H9 (cell line): ENCODE results near the gene VPS13A. TPM values are rescaled to one million over a fixed set of nuclear protein-coding genes. Genes with fewer than 3 reads are reported as not detected.

Experiments used
- DNase-seq: peaks from one replicate; pipeline ENCODE4 v3.0.0-alpha.2; 2017
- H2AFZ ChIP-seq: one replicate; pipeline ENCODE4 v1.6.1; 2013; ENCODE audit warnings: mild to moderate bottlenecking, low read length, control low read depth, moderate library complexity
- H2AK5ac ChIP-seq: 2 replicates; pipeline ENCODE4 v1.6.1; 2013; ENCODE audit warnings: low read length, control low read depth, mixed read lengths; ENCODE audit not compliant: insufficient read length
- H2BK120ac ChIP-seq: one replicate; pipeline ENCODE4 v1.6.1; 2013; ENCODE audit warnings: low read depth, mild to moderate bottlenecking, low read length, control low read depth, inconsistent platforms; ENCODE audit not compliant: poor library complexity, severe bottlenecking
- H2BK12ac ChIP-seq: 2 replicates; pipeline ENCODE4 v1.6.1; 2013; ENCODE audit warnings: low read length, control low read depth, mixed read lengths, low read depth; ENCODE audit not compliant: insufficient read length
- H2BK15ac ChIP-seq: 2 replicates; pipeline ENCODE4 v1.6.1; 2013; ENCODE audit warnings: low read depth, low read length, control low read depth
- H2BK20ac ChIP-seq: one replicate; pipeline ENCODE4 v1.6.1; 2013; ENCODE audit warnings: low read depth, mild to moderate bottlenecking, low read length, control low read depth, inconsistent platforms; ENCODE audit not compliant: poor library complexity, severe bottlenecking
- H2BK5ac ChIP-seq: 2 replicates; pipeline ENCODE4 v1.6.1; 2013; ENCODE audit warnings: low read length, control low read depth, mixed read lengths; ENCODE audit not compliant: insufficient read length
- H3K14ac ChIP-seq: 2 replicates; pipeline ENCODE4 v1.6.1; 2013; ENCODE audit warnings: low read length, control low read depth; ENCODE audit not compliant: insufficient read depth
- H3K18ac ChIP-seq: 2 replicates; pipeline ENCODE4 v1.6.1; 2013; ENCODE audit warnings: low read depth, mild to moderate bottlenecking, mixed read lengths, low read length, control low read depth; ENCODE audit not compliant: insufficient read length
- H3K23ac ChIP-seq: 2 replicates; pipeline ENCODE4 v1.6.1; 2013; ENCODE audit warnings: low read length, control low read depth, mixed read lengths, low read depth; ENCODE audit not compliant: insufficient read length
- H3K23me2 ChIP-seq: 2 replicates; pipeline ENCODE4 v1.6.1; 2013; ENCODE audit warnings: low read depth, mild to moderate bottlenecking, mixed read lengths, low read length, control low read depth; ENCODE audit not compliant: insufficient read length, poor library complexity, severe bottlenecking
- H3K27ac ChIP-seq: 2 replicates; pipeline ENCODE4 v1.5.1; 2013; ENCODE audit warnings: low read length, control low read depth, mixed read lengths, low read depth; ENCODE audit not compliant: insufficient read length
- H3K27me3 ChIP-seq: 2 replicates; pipeline ENCODE4 v1.6.1; 2013; ENCODE audit warnings: low read length, control low read depth, inconsistent platforms; ENCODE audit not compliant: insufficient read depth
- H3K4ac ChIP-seq: 2 replicates; pipeline ENCODE4 v1.6.1; 2013; ENCODE audit warnings: low read depth, mild to moderate bottlenecking, control low read depth, inconsistent platforms, low read length, moderate library complexity
- H3K4me1 ChIP-seq: 2 replicates; pipeline ENCODE4 v1.6.1; 2013; ENCODE audit warnings: low read length, control low read depth, inconsistent platforms; ENCODE audit not compliant: insufficient read depth
- H3K4me2 ChIP-seq: 2 replicates; pipeline ENCODE4 v1.6.1; 2013; ENCODE audit warnings: low read length, control low read depth, mixed read lengths; ENCODE audit not compliant: insufficient read length, insufficient read depth
- H3K56ac ChIP-seq: 2 replicates; pipeline ENCODE4 v1.6.1; 2013; ENCODE audit warnings: low read depth, mild to moderate bottlenecking, mixed read lengths, low read length, control low read depth; ENCODE audit not compliant: insufficient read length
- H3K79me1 ChIP-seq: 2 replicates; pipeline ENCODE4 v1.6.1; 2013; ENCODE audit warnings: low read depth, mild to moderate bottlenecking, moderate library complexity, low read length, control low read depth, inconsistent platforms; ENCODE audit not compliant: insufficient read depth, poor library complexity, severe bottlenecking
- H3K79me2 ChIP-seq: 2 replicates; pipeline ENCODE4 v1.6.1; 2013; ENCODE audit warnings: low read length, control low read depth, inconsistent platforms; ENCODE audit not compliant: insufficient read depth
- H3K9ac ChIP-seq: 2 replicates; pipeline ENCODE4 v1.6.1; 2013; ENCODE audit warnings: low read length, control low read depth, mixed read lengths; ENCODE audit not compliant: insufficient read length; ENCODE audit errors: extremely low read depth
- H3K9me3 ChIP-seq: one replicate; pipeline ENCODE4 v1.6.1; 2013; ENCODE audit warnings: low read depth, low read length, inconsistent platforms; ENCODE audit not compliant: control insufficient read depth
- H3T11ph ChIP-seq: one replicate; pipeline ENCODE4 v1.6.1; 2013; ENCODE audit warnings: mild to moderate bottlenecking, low read length, control low read depth, inconsistent platforms
- H4K20me1 ChIP-seq: one replicate; pipeline ENCODE4 v1.6.1; 2013; ENCODE audit not compliant: control insufficient read depth, insufficient read length, insufficient read depth
- H4K5ac ChIP-seq: 2 replicates; pipeline ENCODE4 v1.6.1; 2013; ENCODE audit warnings: low read depth, mild to moderate bottlenecking, mixed read lengths, low read length, control low read depth; ENCODE audit not compliant: insufficient read length
- H4K8ac ChIP-seq: replicated peaks from 2 replicates; pipeline ENCODE4 v1.6.1; 2013; ENCODE audit warnings: low read length, control low read depth, mixed read lengths, low read depth; ENCODE audit not compliant: insufficient read length
- H4K91ac ChIP-seq: 2 replicates; pipeline ENCODE4 v1.6.1; 2013; ENCODE audit warnings: low read depth, mild to moderate bottlenecking, moderate library complexity, mixed read lengths, low read length, control low read depth; ENCODE audit not compliant: insufficient read length
- H3K27ac Mint-ChIP-seq, 3 experiments: 2 replicates in 2 of 3; 3 replicates in 1 of 3; pipeline ENCODE4 v1.8.0; 2020 to 2021; ENCODE audit warnings: mixed read lengths in 3 of 3, mild to moderate bottlenecking in 1 of 3, moderate library complexity in 1 of 3
- H3K27me3 Mint-ChIP-seq: 2 replicates; pipeline ENCODE4 v1.8.0; 2021; ENCODE audit warnings: low read depth, mild to moderate bottlenecking, moderate library complexity, mixed read lengths
- H3K36me3 Mint-ChIP-seq, 3 experiments: 2 replicates in 2 of 3; 3 replicates in 1 of 3; pipeline ENCODE4 v1.8.0; 2020 to 2021; ENCODE audit warnings: low read depth in 3 of 3, mixed read lengths in 3 of 3; ENCODE audit not compliant: insufficient read depth in 1 of 3
- H3K4me1 Mint-ChIP-seq, 2 experiments: 2 replicates each; pipeline ENCODE4 v1.8.0; 2020; ENCODE audit warnings: mixed read lengths in 2 of 2
- H3K4me3 Mint-ChIP-seq, 2 experiments: 2 replicates in 1 of 2; 3 replicates in 1 of 2; pipeline ENCODE4 v1.8.0; 2020 to 2021; ENCODE audit warnings: mild to moderate bottlenecking in 2 of 2, mixed read lengths in 2 of 2, moderate library complexity in 1 of 2
- H3K9me3 Mint-ChIP-seq, 2 experiments: 2 replicates in 1 of 2; 3 replicates in 1 of 2; pipeline ENCODE4 v1.8.0; 2020; ENCODE audit warnings: mild to moderate bottlenecking in 2 of 2, mixed read lengths in 2 of 2, moderate library complexity in 1 of 2
- CTCF ChIP-seq: fragments of 200-600 bp; sonication (generic); conservative IDR thresholded peaks from 3 replicates; pipeline ENCODE4 v1.8.0; 2021; ENCODE audit warnings: antibody characterized with exemption, mild to moderate bottlenecking
- WGBS: extraction: QIAGEN DNeasy Blood & Tissue Kit; methylation state at CpG from one replicate; pipeline ENCODE4 v1.1.7; 2013; ENCODE audit warnings: missing lambda C conversion rate, low lambda C conversion rate, mixed read lengths; ENCODE audit not compliant: insufficient read length; ENCODE audit errors: extremely low coverage; 5-methylcytosine and 5-hydroxymethylcytosine counted together
- total RNA-seq: library from RNA; stranded (reverse); gene quantifications from 2 replicates; pipeline ENCODE4 v1.2.1, GENCODE V29; 2021

VPS13A gene
- total RNA-seq, 1 experiment from 2014 or later: 34.0 TPM

- no peak overlapping the region for H3K18ac ChIP-seq
- no peak for DNase-seq
- H3K9me3 Mint-ChIP-seq: no peaks in the 10 kb centered on the region
- no peak overlapping the region for H4K5ac ChIP-seq
- H2BK15ac ChIP-seq: no peak overlapping the region
- no peak overlapping the region for H3K4me2 ChIP-seq
- H3K36me3 Mint-ChIP-seq: peaks cover 2 to 19% (median 17%) of the 10 kb centered on the region in 3 experiments; a peak in 5 of 7 replicates
- peak overlapping the region in 2 of 3 experiments; percentile 21 to 92; a peak in 4 of 7 replicates for H3K27ac Mint-ChIP-seq
- no peak overlapping the region for H2BK12ac ChIP-seq
- no peak overlapping the region for H3K23ac ChIP-seq
- H2BK120ac ChIP-seq: no peak overlapping the region
- no peaks in the 10 kb centered on the region for H4K20me1 ChIP-seq
- no peaks in the 10 kb centered on the region for H3K27me3 ChIP-seq
- no peak overlapping the region for H3K14ac ChIP-seq
- H3K4me1 ChIP-seq: no peaks in the 10 kb centered on the region
- H4K8ac ChIP-seq: no peak overlapping the region
- no peak overlapping the region for H3K4ac ChIP-seq
- H3K9me3 ChIP-seq: no peaks in the 10 kb centered on the region
- no peak overlapping the region for H2AFZ ChIP-seq
- H3K9ac ChIP-seq: no peak overlapping the region
- H2BK5ac ChIP-seq: no peak overlapping the region
- no peak for TF ChIP-seq CTCF
- no peaks in the 10 kb centered on the region for H3K79me2 ChIP-seq
- no peaks in the 10 kb centered on the region for H3K27me3 Mint-ChIP-seq
- H3K4me1 Mint-ChIP-seq: no peaks in the 10 kb centered on the region
- no peak overlapping the region for H2AK5ac ChIP-seq
- H3K79me1 ChIP-seq: no peaks in the 10 kb centered on the region
- no CpG with 5 or more reads among the region's 1 CpG for WGBS
- H2BK20ac ChIP-seq: no peak overlapping the region
- no peak overlapping the region for H3K4me3 Mint-ChIP-seq
- H4K91ac ChIP-seq: no peak overlapping the region
- H3K23me2 ChIP-seq: no peaks in the 10 kb centered on the region
- no peak overlapping the region for H3T11ph ChIP-seq
- H3K56ac ChIP-seq: no peak overlapping the region
- H3K27ac ChIP-seq: no peak overlapping the region
These were observed 128.5 kb downstream of the VPS13A start for GRCh38 chr9:77305622-77306400.
